GM18907 (cell line): ENCODE measurements around the gene MCUR1.
"Not testable (repeated sequence)": the region's sequence is repeated elsewhere in the genome, so short reads cannot be mapped to it uniquely, and the experiment has no call there.

Source experiments
- ATAC-seq: cut with Tn5 transposase; IDR thresholded peaks from one replicate; pipeline ENCODE4 v1.9.1; 2021; ENCODE audit warnings: mild to moderate bottlenecking, moderate library complexity; ENCODE audit not compliant: unreplicated experiment

The MCUR1 gene

DNA sequence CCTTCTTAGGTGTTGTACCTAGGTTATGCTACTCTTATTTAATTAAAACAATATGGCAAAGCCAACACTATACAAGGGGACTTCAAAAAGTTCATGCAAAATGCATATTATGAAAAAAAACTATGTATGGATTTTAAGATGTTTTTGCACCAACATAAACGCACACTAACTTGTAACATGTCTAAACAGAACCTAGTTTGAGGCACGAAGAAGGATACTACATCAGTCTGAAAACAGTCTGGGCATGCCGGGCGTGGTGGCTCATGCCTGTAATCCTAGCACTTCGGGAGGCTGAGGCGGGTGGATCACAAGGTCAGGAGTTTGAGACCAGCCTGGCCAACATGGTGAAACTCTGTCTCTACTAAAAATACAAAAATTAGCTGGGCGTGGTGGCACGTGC is 34.2 kb downstream of the MCUR1 start:
- not testable (repeated sequence) for ATAC-seq

DNA sequence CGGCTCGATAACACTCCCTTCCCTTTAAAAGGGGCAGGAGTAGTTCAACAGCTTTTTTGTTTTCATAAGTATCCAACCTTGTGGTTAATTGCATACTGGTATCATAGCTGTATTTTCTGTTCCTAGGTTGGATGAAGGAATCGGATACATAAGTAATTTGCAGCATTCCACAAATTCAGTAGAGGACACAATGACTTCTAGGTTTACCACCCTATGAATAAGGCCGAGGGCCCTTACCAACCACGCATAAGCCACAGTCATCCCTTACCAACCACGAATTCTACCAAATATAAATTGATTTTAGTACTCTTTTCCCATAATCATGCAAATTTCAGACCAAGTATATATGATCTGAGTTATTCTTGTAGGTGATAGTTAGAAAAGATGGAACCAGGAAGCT is 36.3 kb downstream of the MCUR1 start:
- ATAC-seq, result no peak

DNA sequence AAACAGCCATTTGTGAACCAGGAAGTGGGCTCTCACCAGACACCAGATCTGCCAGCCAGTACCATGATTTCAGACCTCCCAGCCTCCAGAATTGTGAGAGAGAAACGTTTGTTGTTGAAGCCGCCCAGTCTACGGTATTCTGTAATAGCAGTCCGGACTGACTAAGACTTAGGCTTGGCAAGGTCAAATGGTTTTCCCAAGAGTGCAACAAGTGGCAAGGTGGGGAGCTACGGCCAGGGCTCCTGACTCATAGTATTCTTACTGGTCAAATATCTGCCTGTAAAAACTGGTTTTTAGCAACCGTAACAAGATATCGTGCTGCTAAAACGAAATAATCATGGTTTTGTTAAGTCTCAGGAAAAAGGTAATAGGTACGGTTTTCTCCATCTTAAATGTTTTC is 37.8 kb downstream of the MCUR1 start:
- no peak for ATAC-seq

- not testable (repeated sequence) for ATAC-seq
Measured at GRCh38 chr6:13775466-13775865, 38.9 kb downstream of the MCUR1 start.

GRCh38 chr6:13772358-13773030 is 41.9 kb downstream of the MCUR1 start:
- ATAC-seq, result not testable (repeated sequence)

DNA sequence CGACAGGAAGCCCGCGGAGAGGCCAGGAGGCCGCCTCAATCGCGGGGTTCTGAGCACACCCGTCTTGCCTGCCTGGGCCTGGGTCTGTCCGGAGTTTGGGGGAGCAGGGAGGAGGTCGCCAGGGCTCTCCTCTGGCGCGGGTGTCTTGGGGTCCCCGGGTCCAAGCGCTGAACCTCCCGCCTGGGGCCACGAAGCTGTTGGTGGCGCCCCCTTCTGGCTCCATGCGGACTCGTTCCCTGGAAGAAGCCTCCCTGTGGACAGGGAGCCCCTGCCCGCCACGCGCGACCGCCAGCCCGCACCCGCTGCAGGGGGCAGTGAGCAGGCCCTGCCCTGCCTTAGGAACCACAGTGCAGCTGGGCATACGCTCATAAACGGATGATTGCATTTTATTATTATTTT is 44.7 kb downstream of the MCUR1 start:
- ATAC-seq, result no peak

GRCh38 chr6:13769034-13769654 is 45.2 kb downstream of the MCUR1 start:
- ATAC-seq, result no peak

DNA sequence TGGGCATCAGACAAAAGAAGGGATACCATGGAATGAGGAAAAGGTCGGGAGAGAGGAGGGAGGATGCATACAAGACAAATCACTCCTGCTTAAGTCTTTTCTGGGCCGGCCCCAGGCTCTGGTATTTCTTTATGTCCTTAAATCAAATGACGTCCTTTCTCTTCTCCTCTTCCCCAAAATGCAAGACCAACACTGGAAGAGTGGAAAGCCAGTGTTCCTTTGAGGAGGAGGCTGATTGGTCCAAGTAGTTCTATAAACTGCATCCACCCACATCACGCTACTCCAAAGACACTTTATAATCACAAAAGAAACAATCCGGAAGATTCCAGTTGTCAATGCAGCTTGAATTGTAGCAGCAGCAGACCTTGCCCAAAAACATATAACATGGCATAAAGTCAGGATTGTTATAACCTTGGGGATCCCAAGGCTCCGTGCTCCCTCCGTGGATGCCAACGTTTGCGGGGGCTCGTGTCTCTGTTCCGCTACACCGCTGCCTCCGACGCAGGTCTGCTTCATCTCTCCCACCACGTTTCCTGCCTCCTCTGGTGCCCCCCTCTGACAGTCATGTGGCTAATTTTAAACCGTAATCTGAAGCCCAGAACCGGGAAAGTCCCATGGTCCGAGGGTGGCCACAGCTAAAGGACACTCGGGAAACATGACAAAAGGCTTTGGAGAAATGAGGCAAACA is 47.1 kb downstream of the MCUR1 start:
- peak; percentile 53 for ATAC-seq

DNA sequence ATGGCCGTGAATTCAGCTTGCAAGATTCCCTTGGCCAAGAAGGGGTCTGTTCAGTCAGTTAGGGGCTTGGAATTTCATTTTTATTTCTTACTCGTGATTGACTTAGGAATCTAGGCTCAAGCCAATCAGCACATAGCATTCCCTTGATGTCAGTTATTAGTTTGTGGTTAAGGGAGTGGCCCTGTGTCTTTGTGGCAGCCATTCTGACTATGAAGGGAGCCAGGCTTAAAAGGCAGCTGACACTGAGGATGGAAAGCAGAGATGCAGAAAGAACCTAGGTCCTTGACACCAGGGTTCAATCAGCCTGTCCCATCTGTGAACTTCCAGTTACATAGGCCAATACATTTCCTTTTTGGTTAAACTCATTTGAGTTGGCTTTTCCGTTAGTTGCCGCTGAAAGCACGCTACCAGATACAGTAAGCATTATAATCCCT is 48.1 kb downstream of the MCUR1 start:
- no peak for ATAC-seq

DNA sequence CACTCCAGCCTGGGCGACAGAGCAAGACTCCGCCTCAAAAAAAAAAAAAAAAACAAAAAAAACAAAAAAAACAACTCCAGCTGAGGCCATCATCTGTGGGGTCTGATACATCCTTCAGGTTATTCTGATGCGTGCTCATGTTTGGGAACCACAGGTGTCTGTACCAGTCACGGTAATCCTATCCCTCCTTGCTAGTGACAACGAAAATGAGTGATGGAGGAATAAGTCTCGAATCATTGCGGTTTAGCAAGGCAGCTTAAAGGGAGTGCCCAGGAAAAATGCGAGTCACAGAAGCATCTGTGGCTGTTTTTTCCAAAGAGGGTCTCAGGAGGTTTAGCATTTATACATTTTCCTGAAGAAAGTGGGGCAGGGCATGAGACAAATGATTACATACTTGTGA is 48.8 kb downstream of the MCUR1 start:
- no peak for ATAC-seq

GRCh38 chr6:13764996-13765395 is 49.4 kb downstream of the MCUR1 start:
- no peak for ATAC-seq

- ATAC-seq, result peak; percentile 59
Measured at GRCh38 chr6:13763740-13764381, 50.5 kb downstream of the MCUR1 start.

GRCh38 chr6:13762611-13763441 is 51.5 kb downstream of the MCUR1 start:
- ATAC-seq, result no peak

DNA sequence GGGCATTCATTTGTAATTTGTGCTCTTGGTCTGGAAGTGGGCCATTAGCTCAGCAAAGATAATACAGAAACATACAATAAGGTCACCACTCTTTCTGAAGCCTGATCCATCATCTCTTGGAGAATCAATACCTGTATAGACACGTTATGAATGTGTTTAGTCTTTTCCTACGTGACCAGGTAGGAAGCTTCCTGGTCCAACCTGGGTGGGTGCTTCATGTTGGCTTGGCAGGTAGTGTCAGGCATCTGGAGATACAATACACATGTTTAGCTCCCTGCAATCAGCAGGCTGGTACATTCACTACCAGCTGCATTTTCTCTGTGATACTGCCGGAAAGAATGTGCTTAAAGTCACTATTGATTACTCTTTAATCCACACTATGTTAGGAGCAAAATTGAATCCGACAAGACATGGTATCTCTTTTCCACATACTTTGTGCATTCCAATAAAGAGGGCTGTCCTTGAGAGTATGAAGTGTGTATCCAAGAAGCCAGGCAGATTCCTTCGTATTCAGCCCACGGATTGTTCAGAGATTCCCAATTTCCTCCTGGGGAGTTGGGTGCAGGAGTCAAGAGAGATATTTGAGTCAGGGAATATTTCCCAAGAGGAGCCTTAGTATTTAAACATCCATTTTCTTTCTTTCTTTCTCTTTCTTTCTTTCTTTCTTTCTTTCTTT is 52.9 kb downstream of the MCUR1 start:
- no peak for ATAC-seq

- ATAC-seq, result no peak
Measured at GRCh38 chr6:13760307-13761304, 53.8 kb downstream of the MCUR1 start.

DNA sequence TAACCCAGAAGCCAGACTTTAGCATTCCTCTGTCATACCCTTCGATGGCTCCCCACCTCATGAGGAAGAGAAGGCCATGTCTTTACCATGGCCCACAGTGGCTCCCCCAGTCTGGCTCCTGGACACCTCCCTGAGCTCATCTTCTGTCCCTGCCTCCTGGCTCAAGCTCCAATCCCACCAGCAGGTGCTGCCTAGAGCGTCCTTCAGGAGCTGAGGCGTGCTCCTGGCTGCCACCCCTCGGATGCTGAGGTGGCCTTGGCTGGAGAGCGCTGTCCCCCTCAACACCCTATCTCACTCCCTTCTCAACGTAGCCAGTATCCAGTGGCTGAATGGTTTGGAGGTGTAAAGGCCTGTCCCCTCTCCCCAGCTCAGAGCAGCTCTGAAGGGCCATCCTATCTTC is 55.3 kb downstream of the MCUR1 start:
- ATAC-seq, result no peak

DNA sequence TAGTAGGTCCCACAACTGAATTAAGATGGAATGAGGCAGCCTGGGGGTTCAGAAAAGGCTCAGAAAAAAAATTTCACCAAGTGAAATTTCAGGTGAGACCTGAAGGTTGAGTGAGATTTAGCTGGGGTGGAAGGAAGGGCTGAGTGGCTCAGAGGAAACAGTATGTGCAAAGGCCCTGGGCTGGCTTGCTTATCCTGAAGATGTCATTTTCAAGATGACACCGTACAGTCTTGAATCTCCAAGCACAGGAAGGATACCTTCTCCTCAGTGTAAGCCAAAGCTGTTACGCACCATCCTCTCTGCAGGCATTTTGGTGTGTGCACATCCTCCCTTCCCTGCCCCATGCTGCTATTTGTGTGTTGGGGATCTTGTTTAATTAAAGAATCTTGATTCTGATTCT is 59.7 kb downstream of the MCUR1 start:
- no peak for ATAC-seq

DNA sequence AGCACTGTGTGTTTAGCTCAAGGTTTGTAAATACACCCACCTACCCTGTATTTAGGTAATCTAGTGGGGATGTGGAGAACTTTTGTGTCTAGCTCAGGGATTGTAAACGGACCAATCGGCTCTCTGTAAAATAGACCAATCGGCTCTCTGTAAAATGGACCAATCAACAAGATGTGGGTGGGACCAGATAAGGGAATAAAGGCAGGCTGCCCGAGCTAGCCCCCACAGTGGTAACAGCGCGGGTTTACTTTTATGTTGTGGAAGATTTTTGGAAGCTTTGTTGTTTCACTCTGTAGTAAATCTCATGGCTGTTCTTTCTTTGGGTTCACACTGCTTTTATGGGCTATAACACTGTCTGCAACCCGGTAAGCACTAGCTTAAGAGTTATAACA is 70.6 kb downstream of the MCUR1 start:
- ATAC-seq, result no peak
